Stimulated activated CD4-positive, alpha-beta T cell treated with anti-CD3 and anti-CD28 coated beads, Interleukin-4, amount 100 ng/mL, for 48 hours (primary cell): ENCODE measurements around the gene IGSF3.
"Not testable (repeated sequence)": the region's sequence is repeated elsewhere in the genome, so short reads cannot be mapped to it uniquely, and the experiment has no call there.

ENCODE experiments used
- DNase-seq, 2 donors: peaks; one replicate each; pipeline ENCODE4 v3.0.0-alpha.2; 2020; ENCODE audit warnings: low read depth in 2 of 2

Gene IGSF3

DNA sequence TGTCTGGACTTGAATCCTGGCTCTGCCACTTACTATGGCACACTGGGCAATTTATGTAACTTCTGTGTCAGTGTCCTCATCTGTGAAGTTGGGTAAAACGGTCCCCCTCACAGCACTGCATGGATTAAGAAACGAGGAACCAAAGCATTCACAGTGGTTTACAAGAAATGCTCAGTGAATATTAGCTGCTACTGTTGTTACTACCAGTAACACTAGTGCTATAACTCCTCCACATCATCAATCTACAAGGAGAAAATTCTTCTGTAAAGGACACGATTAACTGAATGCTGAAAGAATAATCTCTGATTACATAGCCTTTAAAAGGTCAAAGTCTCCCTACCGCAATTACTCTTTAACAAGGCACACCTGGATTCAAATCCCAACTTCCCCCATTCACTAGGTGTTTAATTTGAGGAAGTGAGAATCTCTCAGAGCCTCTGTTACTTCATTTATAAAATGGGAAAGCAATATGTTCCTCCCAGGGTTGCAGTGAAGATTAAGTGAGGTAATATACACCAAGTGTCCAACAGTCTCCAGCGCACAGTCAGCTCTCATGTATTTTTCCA is 70.7 kb downstream of the IGSF3 start:
- not testable (repeated sequence) for DNase-seq

DNA sequence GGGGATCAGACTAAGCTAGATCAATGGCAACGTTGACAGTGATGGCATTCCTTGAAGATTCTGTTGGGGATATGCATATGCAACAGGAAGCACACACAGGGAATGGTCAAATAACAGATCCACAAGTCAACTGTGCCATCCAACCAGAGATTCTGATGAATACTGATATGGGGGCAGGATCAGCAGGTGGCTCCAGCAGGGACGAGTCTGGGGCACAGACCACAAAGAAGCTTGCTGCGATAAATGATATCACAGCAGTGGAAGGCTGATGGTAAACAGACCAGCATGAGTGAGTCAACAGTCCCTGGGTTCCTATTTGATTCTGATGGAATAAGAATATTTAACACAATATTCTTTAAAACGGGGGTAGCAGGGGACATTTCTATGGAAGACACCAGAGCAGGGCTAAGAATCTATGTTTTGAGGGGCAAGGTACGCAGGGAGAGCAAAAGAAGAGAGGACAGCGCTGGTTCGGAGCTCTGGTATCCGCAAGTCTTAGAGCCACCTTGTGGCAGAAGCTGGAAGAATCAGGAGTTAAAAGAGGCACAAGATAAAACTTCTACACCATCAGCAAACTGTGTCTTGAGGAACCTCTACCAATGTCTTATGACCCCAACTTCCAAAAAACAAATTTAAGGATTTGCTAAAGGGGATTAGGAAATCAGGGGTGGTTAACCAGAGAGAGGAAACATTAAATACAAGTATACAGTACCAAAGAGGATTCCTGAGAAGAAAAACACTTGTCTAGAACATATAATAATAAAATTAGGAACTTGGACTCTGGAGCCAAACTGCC is 71.4 kb downstream of the IGSF3 start:
- DNase-seq: peak; percentile 16 to 31

DNA sequence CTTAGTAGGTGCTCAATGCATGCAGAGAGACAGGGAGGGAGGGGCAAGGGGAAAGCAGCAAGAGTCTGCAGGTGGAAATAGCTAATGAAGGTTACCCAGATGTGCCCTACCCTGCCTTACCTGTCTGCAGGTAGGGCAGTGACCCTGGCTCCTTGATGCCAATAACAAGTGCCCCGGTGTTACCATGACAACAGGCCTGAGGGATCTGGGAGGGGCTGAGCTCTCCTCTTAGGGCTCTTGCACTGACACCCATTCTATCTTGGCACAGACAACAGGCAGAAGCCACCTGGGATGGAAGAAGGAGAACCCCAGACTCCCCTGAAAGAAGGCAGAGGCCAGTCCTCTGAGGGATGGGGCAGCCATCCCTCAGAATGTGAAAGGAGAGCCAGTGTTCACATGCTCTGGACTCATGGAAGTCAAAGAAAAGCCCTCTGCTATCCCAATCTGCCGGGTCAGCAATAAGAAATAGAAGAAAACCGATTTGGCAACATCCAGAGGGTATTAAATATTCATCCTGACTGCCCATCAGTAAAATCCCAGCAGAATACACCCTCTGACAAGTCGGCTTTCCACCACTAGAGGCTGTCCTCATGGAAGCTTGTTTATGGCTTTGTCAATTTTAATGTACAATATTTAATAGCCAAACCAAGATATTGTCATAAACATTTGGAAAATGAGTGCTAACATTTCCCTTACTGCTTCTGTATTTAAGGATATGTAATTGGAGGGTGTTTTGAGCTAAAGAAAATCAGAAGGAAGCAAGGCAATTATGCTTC is 72.3 kb downstream of the IGSF3 start:
- DNase-seq: not testable (repeated sequence)

DNA sequence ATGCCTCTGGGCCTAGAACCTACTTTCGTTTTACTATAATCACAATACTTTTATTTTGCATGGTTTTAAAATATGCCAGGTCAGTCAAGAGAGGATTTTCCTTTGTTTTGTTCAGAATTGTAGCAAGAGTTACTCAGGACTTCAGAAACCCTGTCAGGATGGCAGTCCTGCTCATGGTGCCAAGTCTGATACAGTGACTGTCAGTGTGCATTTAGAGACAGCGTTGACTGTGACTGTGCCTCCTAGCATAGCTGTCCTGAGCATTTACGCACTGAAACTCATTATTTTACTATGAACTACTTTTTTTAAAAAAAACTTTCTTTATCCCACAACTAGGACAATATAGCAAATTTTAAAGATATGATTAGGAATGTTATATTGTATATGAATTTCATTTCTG is 73.6 kb downstream of the IGSF3 start:
- not testable (repeated sequence) for DNase-seq

DNA sequence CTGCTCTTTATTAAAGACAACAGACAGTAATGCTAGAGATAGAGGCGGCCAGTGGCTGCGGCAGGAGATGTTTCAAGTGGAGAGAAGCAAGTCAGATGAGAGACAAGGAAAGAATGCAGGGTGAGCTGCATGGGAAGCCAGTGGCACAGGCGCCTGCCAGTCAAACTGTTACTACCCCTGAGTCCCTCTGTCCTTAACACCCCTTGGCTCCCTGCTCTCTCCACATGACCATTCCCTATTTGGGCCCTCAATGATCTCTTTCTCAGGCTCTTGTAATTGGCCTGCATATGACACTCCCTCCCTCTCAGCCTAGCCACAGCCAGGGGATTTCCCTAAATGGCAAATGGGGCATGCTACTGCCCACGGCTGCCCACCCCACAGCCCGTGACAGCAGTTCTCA is 74.1 kb downstream of the IGSF3 start:
- DNase-seq: not testable (repeated sequence)

DNA sequence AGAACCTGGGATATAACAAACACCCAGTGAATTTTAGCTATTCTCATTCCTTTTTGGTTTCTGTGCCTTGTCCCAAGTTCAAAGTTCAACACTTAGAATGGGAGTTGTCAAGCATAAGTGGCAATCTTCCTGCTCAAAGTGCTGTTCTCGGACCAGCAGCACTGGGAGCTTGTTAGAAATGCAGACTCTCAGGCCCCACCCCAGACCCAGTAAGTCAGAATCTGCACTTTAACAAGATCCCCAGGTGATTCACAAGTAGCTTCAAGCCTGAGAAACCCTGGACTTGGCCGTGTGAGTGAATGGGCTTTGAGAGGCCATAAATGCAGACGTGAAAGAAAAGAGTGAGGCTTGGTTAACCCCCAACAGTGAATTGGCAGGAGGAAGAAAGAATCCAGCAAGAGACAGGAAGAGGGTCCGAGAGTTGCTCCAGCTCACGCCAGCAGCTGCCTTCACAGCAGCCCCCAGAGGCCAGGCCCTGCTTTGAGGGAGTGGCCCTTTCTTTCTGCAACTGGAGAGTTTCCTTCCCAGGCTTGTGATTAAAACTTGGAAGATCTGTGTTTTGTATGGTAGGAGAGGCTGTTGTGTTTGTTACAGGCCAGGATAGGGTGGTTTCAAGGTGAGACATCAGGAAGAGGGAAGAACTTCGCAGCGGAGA is 75.5 kb downstream of the IGSF3 start:
- not testable (repeated sequence) for DNase-seq

DNA sequence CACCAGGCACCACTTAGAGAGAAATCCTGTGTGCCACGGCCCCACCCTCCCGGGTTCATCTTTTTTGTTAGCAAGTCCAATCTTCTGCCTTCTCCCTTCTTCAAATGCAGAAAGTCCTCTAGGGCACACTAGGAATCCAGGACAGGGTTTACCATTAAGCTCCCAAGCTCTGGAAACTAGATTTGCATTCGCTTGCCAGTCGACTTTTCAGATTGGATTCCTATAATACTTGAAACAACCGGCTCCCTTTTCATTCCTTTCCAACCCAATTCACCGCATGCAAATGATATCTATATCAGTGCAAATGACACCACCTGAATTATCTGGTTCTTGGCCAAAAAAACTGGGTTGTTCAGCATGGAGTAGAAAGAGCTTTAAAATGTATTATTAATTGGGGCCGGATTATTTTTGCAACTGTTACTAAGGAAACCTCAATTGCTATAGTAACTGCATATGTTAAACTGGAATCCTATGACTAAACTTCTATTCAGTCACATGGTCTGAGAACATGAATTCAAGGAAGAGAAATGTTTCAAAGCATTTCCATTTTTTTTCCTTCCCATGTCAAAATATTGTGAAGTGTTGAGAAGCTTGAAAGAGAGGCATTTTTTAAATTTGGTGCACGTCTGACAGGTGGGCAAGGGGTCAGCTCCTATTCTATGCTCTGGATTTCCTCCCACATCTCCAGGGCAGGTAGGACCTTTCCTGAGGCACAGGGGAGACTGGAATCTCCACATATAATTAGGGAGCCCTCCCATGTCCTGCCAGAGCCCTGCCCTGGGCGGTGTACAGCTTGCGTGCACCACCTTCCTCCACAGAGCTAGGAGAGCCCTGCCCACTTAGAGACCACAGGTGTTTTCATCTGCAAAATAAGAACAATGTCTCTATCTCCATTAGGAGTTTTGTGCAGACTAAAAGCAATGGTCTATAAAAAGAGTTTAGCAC is 76.3 kb downstream of the IGSF3 start:
- DNase-seq: not testable (repeated sequence)

DNA sequence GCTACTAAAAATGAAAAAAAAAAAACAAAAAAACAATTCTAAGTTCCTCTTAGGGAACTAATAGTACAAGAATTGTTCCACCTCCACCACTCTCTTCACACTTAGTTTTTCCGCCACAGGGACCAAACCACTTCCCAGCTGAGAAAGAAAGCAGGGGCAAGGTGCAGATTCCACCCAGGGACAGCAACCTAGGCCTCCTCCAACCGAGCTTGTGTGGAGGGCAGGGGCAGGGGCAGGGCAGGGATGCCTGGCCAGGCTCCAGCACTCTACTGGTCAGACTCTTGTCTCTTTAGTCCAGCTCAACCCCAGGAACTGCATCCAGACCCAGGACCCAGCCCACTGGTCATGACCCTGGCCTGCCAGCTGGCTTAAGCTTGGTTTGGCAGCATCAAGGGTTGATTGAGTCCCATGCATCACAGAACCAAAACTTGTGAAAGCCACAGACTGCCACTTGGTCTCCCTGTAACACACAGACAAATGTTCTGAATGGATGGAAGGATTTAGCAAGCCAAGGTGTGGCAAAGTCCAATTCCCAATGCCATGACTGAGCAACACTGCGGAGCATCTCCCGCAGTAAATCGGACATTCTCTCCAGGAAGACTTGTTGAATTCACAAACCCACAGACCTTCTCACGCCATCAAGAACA is 77.1 kb downstream of the IGSF3 start:
- DNase-seq: not testable (repeated sequence)

DNA sequence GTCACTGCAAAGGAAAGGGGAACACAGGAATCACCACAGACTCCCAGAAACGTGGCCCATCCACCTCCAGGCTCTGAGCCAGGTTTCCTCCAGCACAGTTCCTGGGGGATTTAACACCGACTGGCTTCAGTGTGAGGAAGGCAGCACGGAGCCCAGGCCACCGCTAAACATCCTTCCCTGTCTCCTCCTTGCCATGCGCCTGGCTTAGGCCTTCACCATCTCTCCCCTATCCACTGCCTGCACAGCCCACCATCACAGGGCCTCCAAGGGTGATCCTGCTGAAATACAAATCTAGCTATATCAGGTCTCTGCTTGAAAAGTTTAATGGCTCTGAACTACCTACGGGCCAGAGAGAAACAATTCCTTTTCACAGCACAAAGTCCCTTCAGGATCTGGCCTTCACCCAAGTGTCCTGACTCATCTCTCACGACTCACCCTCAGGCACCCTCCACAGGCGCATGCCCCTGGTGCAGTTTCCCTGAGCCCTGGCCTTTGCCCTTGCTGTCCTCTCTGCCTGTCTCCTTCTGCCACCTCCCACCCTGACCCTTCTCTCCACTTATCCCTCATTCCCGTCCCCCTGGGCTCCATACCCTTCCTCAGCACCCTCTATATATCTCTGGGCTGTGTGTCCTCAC is 78.3 kb downstream of the IGSF3 start:
- DNase-seq: not testable (repeated sequence)

DNA sequence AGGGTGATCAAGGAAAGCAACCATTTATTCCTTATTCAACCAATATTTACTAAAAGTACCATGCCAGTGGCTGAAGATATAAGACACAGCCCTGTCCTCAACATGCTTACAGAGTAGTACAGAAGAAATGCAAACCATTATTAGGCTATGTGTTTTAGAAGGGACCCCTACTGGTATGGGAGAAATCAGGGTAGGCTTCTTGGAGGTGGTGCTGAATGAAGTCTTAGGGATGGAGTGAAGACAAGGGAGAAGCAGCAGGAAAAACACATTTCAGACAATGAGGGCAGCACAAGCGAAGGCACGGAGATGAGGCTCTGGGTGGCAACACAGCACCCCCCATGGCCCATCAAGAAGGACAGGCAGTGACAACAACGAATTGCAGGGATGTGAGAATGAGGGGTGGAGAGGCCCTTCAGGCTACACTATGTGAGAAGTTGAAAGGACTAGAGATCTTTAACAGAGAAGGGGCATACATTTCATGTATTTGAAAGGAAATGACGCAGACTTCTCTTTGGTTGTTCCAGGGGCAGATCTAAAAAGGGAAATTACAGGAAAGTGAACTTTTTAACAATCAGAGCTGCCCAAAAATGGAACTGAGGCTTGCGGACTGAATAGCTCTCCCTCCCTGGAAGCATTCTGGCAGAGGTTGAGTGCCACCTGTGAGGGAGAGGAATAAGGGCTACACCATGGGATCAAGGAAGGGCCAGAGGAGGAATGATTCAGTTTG is 79.9 kb downstream of the IGSF3 start:
- DNase-seq: no peak

DNA sequence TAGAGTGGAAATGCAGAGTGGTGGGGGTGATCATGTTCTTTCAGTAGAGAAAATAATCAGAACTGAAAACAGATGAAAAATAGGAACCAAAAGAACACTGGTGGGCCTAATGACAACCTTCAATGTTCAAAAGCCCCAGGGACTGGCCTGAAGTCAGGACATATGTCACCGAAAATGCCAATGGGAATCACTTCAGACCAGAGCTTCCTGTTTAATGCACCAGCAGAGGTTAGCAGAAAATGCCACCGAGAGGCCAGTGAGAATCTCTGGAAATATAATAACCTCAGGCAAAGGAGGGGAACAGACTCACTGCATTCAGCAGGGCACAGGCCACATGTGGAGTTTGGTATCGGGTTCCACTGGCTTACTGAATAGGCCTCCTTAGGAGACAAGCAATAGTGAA is 80.8 kb downstream of the IGSF3 start:
- DNase-seq: no peak

DNA sequence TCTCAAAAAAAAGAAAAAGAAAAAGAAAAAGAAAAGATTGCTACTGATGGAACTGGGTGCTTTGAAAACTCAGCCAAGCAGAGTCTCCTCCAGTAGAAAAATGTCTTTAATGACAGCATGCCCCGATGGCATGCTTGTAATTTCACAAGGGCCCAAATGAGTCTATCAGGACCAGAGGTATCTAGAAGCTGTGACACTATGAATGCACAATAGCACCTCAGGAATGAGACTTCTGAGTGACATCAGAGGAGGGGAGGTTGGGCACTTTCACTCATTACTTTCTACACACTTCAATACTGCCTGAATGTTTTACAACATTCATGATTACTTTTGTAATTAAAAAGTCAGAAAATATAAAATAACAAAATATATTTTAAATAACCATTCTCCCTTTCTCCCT is 81.6 kb downstream of the IGSF3 start:
- DNase-seq: no peak

DNA sequence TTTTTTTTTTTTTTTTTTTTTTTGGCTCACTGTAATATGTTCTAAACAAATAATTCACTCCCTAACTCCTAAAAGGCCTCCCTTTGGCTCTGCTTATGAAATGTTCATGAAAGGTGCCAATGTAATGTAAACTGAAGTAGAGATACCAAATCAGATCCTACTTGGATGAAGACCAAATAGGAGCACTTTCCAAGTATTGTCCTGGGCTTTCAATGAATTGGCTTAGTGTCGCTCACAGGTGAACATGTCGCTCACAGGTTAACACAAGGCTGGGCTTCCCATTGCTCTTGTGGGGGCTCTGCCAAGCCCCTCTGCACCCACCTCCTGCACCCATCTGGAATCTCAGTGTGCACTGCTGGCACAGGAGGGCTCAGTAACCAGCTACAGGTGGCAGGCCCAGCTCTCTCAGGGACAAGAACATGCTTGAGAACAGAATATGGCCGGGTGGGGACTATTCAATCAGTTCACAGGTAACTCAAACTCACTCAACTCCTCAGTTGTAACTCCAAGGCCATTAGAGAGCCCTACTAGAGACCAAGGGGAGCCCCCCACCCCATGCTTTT is 86.1 kb downstream of the IGSF3 start:
- no peak for DNase-seq

DNA sequence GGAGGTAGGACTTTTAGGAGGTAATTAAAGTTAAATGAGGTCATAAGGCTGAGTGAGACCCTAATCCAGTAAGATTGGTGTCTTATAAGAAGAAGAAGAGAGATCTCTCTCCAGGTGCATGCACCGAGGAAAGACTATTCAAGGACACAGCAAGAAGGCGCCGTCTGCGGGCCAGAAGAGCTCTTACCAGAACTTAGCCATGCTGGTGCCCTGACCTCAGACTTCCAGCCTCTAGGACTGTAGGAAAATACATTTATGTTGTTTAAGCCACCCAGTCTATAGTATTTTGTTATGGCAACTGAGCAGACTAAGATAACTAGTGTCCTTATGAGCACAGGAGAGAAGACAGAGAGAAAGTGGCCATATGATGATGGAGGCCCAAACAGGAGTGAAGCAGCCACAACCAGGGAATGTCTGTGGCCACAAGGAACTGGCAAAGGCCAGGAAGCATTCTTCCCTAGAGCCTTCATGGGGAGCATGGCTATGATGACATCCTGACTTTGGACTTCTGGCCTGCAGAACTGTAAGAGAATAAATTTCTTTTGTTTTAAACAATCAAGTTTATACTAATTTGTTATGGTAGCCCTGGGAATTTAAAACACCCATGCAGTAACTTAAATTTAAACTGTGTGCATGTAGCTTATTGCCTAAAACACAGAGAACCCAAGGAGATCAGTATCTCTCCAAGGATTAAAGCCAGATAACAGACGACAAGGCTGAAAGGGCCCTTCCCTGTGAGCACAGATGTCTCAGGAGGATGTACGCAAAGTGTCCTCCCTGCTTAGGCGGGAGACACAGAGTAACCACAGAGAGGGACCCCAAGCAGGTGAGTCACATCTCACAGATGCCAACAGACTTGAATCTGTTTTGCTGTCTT is 86.8 kb downstream of the IGSF3 start:
- DNase-seq: no peak

DNA sequence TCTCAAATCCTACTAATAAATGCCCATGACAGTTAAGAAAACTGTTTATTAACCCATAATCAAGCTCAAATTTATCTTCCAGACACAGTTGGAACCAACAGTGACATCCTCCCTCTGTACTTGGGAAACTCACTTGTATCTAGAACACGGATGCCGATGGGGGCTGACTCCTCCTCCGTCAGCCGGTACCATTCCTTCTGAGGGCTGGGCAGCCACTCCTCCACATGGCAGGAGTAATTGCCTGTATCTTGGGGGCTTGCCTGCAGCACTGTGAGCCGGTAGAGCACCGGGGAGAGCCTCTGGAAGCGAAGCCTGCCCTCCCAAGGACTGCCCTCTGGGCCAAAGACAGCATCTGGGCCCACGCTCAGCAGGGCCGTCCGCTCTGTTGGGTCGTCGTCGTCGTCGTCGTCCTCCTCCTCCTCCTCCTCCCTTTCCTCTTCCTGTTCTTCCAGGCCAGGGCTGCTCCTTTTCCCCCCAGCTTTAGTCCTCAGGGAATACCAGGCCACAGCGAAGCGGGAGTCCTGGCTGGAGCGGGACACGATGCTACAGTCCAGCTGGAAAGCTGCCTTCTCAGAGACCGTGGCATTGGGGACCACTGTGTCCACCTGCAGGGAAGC is 88.2 kb downstream of the IGSF3 start:
- no peak for DNase-seq

DNA sequence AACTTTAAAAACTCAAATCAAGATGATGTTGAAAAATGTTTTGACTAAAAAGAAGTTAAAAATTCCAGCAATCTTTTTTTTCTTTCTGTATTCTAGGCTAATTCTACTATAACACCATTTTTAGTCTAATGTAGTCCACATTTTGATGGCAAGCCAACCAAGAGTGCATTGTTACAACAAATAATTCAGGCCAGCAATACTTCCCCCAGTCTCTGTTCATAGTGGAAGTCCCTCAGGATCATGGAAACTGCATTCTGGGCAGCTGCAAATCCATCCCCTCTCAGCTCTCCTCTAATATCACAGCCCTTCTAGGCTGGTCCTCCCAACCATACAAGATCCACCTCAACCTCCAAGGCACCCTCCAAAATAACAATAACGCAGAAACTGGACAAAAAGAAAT is 89.0 kb downstream of the IGSF3 start:
- DNase-seq: no peak

DNA sequence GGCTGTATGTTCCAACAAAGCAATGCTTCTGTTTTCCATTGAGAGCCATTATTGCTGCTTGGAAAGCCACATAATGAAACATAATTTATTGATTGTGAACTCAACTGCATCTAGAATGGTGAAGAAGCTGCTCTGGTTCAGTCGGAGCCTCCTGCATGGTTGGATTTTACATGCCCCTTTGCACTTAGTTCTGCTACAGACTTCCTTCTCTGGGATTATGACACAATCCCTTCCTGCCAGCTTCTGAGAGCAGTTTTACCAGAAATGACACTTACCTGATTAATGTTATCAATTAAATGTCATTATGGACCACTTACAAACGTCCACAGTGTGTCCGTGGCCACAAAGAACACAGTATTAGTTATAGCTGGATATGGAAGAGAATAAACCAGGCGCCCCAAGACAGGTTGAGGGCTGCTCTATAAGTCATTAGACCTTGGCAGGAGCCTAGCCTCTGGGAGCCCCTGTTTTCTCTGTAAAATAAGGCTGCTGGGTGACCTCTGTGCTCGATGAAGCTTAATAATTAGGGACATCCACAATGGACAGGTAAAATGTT is 89.7 kb downstream of the IGSF3 start:
- no peak for DNase-seq
